HL-60 (cell line): Measurements from ENCODE around the gene TRIM7.

Experiments
- GABPA ChIP-seq: IDR thresholded peaks from 2 replicates; pipeline ENCODE4 v1.6.1; 2012; ENCODE audit warnings: low read depth
- POLR2AphosphoS5 ChIP-seq: IDR thresholded peaks from 2 replicates; pipeline ENCODE4 v1.6.1; 2012; ENCODE audit warnings: low read depth
- TF ChIP-seq, protein P1 (sequence below): IDR thresholded peaks from one replicate; pipeline ENCODE4 v1.5.1; 2011; ENCODE audit warnings: low read length, control low read depth, inconsistent platforms; ENCODE audit not compliant: insufficient read depth
- TF ChIP-seq, protein P2 (sequence below): IDR thresholded peaks from 2 replicates; pipeline ENCODE4 v1.6.1; 2012; ENCODE audit warnings: low read depth; ENCODE audit not compliant: insufficient replicate concordance

DNA sequence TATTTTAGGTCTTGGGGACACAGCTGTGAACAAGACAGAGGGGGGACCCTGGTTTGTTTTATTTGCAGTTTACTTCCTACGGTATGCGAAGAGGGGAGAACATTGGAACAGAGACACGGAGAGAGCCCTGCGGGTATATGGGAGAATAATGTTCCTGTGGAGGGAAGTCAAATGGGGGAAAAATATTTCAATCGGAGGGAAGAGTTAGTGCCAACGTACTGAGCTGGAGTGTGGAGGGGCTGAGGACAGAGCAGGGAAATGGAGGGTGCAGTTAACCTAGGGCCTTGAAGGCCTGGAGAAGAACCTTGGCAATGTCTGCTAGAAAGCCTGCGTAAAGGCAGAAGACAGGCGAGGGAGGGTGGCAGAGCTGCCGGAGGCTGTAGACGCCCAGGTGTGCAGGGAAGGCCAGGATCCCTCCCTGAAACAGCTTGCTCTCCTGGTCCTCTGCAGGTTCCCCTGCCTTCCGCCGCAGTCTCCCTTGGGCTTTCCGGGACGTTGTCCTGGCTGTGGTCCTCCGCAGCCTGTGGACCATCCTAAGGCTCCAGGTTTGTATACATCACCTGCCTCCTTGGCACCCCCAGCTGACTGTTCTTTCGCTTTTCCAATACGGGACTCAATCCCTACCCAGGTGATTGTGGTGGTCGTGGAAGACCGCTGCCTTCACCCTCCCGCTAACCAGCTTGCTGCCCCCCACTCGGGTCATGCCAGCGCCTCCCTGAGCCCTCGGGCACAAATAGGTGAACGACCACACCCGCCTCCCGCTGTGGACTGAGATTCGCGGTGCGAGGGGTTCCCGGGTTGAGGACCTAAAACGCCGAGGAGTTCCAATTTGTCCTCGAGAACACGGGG lies 40.7 kb upstream of the TRIM7 start:
- TF ChIP-seq, protein P1, sequence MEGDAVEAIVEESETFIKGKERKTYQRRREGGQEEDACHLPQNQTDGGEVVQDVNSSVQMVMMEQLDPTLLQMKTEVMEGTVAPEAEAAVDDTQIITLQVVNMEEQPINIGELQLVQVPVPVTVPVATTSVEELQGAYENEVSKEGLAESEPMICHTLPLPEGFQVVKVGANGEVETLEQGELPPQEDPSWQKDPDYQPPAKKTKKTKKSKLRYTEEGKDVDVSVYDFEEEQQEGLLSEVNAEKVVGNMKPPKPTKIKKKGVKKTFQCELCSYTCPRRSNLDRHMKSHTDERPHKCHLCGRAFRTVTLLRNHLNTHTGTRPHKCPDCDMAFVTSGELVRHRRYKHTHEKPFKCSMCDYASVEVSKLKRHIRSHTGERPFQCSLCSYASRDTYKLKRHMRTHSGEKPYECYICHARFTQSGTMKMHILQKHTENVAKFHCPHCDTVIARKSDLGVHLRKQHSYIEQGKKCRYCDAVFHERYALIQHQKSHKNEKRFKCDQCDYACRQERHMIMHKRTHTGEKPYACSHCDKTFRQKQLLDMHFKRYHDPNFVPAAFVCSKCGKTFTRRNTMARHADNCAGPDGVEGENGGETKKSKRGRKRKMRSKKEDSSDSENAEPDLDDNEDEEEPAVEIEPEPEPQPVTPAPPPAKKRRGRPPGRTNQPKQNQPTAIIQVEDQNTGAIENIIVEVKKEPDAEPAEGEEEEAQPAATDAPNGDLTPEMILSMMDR, result no peak
- no peak for TF ChIP-seq POLR2AphosphoS5
- TF ChIP-seq, protein P2, sequence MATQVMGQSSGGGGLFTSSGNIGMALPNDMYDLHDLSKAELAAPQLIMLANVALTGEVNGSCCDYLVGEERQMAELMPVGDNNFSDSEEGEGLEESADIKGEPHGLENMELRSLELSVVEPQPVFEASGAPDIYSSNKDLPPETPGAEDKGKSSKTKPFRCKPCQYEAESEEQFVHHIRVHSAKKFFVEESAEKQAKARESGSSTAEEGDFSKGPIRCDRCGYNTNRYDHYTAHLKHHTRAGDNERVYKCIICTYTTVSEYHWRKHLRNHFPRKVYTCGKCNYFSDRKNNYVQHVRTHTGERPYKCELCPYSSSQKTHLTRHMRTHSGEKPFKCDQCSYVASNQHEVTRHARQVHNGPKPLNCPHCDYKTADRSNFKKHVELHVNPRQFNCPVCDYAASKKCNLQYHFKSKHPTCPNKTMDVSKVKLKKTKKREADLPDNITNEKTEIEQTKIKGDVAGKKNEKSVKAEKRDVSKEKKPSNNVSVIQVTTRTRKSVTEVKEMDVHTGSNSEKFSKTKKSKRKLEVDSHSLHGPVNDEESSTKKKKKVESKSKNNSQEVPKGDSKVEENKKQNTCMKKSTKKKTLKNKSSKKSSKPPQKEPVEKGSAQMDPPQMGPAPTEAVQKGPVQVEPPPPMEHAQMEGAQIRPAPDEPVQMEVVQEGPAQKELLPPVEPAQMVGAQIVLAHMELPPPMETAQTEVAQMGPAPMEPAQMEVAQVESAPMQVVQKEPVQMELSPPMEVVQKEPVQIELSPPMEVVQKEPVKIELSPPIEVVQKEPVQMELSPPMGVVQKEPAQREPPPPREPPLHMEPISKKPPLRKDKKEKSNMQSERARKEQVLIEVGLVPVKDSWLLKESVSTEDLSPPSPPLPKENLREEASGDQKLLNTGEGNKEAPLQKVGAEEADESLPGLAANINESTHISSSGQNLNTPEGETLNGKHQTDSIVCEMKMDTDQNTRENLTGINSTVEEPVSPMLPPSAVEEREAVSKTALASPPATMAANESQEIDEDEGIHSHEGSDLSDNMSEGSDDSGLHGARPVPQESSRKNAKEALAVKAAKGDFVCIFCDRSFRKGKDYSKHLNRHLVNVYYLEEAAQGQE, result no peak
- TF ChIP-seq GABPA, result no peak
